Endothelial cell of umbilical vein (primary cell): Measurements from ENCODE around the gene SESN1. TPM values are rescaled to one million over a fixed set of nuclear protein-coding genes. Genes with fewer than 3 reads are reported as not detected.

Experiments
- BruUV-seq: library from RNA; stranded (reverse); fragments of 400-500 nt; replicated peaks from 2 replicates; lab custom pipeline; 2021; lab: Mats Ljungman, UMichigan
- CTCF ChIA-PET: fragments of 300-600, 350-600 bp; sonication (Branson Sonifier 250); formaldehyde crosslinking; loops from one replicate; lab custom pipeline; 2021; ENCODE audit warnings: antibody characterized with exemption, inconsistent platforms; lab: Charles Lee
- POLR2A ChIA-PET: fragments of 300-600, 350-600 bp; sonication (Branson Sonifier 250); formaldehyde crosslinking; loops from one replicate; lab custom pipeline; 2021; ENCODE audit warnings: antibody characterized with exemption, inconsistent platforms; lab: Charles Lee
- DNase-seq: peaks from one replicate; pipeline ENCODE4 v3.0.0-alpha.2; 2011; ENCODE audit warnings: low read depth, low spot score
- FAIRE-seq: peaks from 2 replicates; lab custom pipeline; 2011; peaks lifted over from hg19 to GRCh38; lab: Jason Lieb, UNC
- H2AFZ ChIP-seq: 2 replicates; pipeline ENCODE4 v1.6.0; 2012; ENCODE audit warnings: low read depth, low read length, control low read depth, inconsistent platforms
- H3K27ac ChIP-seq: 2 replicates; pipeline ENCODE4 v1.5.1; 2011; ENCODE audit warnings: low read depth, mild to moderate bottlenecking, control low read depth, low read length, moderate library complexity; ENCODE audit not compliant: insufficient read depth
- H3K27me3 ChIP-seq, 2 experiments: 2 replicates each; pipeline versions ENCODE4 v1.6.0 to v1.6.1; 2011; ENCODE audit warnings: low read length in 2 of 2, mixed read lengths in 1 of 2; ENCODE audit not compliant: control insufficient read depth in 2 of 2, insufficient read depth in 2 of 2
- H3K36me3 ChIP-seq, 2 experiments: 2 replicates in 1 of 2; 3 replicates in 1 of 2; pipeline ENCODE4 v1.5.1; 2011; ENCODE audit warnings: low read length in 2 of 2, mild to moderate bottlenecking in 1 of 2, moderate library complexity in 1 of 2; ENCODE audit not compliant: control insufficient read depth in 2 of 2, insufficient read depth in 2 of 2; ENCODE audit errors: extremely low read depth in 1 of 2
- H3K4me1 ChIP-seq: 3 replicates; pipeline ENCODE4 v1.5.1; 2011; ENCODE audit warnings: mild to moderate bottlenecking, low read length; ENCODE audit not compliant: control insufficient read depth, insufficient read depth; ENCODE audit errors: extremely low read depth
- H3K4me2 ChIP-seq: 2 replicates; pipeline ENCODE4 v1.6.1; 2011; ENCODE audit warnings: low read length, control low read depth, mixed read lengths; ENCODE audit not compliant: insufficient read depth
- H3K4me3 ChIP-seq, 3 experiments: fragments of 200-600 bp in 1 of 3; sonication (generic), shearing (Covaris generic) in 1 of 3; replicated peaks in 1 of 3; 2 replicates each; pipeline ENCODE4 v1.5.1; 2011 to 2016; ENCODE audit warnings: control low read depth in 3 of 3, low read length in 3 of 3, mild to moderate bottlenecking in 2 of 3, inconsistent platforms in 1 of 3, low read depth in 1 of 3, moderate library complexity in 1 of 3; ENCODE audit not compliant: insufficient read depth in 1 of 3
- H3K79me2 ChIP-seq: 2 replicates; pipeline ENCODE4 v1.6.0; 2012; ENCODE audit warnings: low read length, inconsistent platforms; ENCODE audit not compliant: control insufficient read depth, insufficient read depth
- H3K9ac ChIP-seq: replicated peaks from 2 replicates; pipeline ENCODE3; 2011; ENCODE audit warnings: low read length, control low read depth; ENCODE audit not compliant: insufficient read depth; ENCODE audit errors: extremely low read depth
- H3K9me1 ChIP-seq: replicated peaks from 3 replicates; pipeline ENCODE4 v1.6.0; 2011; ENCODE audit warnings: mild to moderate bottlenecking, low read length; ENCODE audit not compliant: control insufficient read depth, insufficient read depth; ENCODE audit errors: extremely low read depth
- H3K9me3 ChIP-seq: replicated peaks from 2 replicates; pipeline ENCODE4 v1.5.1; 2012; ENCODE audit warnings: low read length, inconsistent platforms; ENCODE audit not compliant: control insufficient read depth, insufficient read depth
- H4K20me1 ChIP-seq: replicated peaks from 2 replicates; pipeline ENCODE3; 2011; ENCODE audit warnings: mild to moderate bottlenecking, low read length; ENCODE audit not compliant: control insufficient read depth, insufficient read depth; ENCODE audit errors: extremely low read depth
- EZH2 ChIP-seq: IDR thresholded peaks from 2 replicates; pipeline ENCODE4 v1.6.1; 2012; ENCODE audit warnings: borderline replicate concordance, low read depth, mild to moderate bottlenecking, moderate library complexity, low read length, inconsistent platforms; ENCODE audit not compliant: severe bottlenecking
- FOS ChIP-seq: IDR thresholded peaks from 2 replicates; pipeline ENCODE4 v1.6.1; 2011; ENCODE audit warnings: mild to moderate bottlenecking, low read length, moderate library complexity, borderline replicate concordance; ENCODE audit not compliant: insufficient read depth
- GATA2 ChIP-seq: IDR thresholded peaks from 2 replicates; pipeline ENCODE4 v1.7.0; 2011; ENCODE audit warnings: low read depth, mild to moderate bottlenecking, moderate library complexity, mixed read lengths, low read length; ENCODE audit not compliant: insufficient read length, insufficient read depth
- JUN ChIP-seq: IDR thresholded peaks from 2 replicates; pipeline ENCODE4 v1.6.1; 2011; ENCODE audit warnings: borderline replicate concordance, low read depth; ENCODE audit not compliant: insufficient read length, insufficient read depth
- MYC ChIP-seq: IDR thresholded peaks from one replicate; pipeline ENCODE4 v1.6.1; 2011; ENCODE audit warnings: mild to moderate bottlenecking, low read depth, low read length
- POLR2A ChIP-seq: IDR thresholded peaks from 2 replicates; pipeline ENCODE4 v1.6.1; 2012; ENCODE audit warnings: low read depth, mild to moderate bottlenecking, control low read depth, low read length
- POLR2AphosphoS5 ChIP-seq: IDR thresholded peaks from 2 replicates; pipeline ENCODE4 v1.6.1; 2012; ENCODE audit warnings: low read depth, mild to moderate bottlenecking, control low read depth, low read length, moderate library complexity; ENCODE audit not compliant: insufficient read depth
- dilution Hi-C: fragments of 300-500 bp; cut with MboI; formaldehyde crosslinking; loops from one replicate; pipeline ENCODE4 v1.15.0; 2019; ENCODE audit warnings: low sequenced_read_pairs; ENCODE audit not compliant: extremely low pct_ligation_motif_present
- intact Hi-C: fragments of 100-400 bp; cut with micrococcal nuclease; formaldehyde crosslinking; loops from one replicate; pipeline ENCODE4 v1.10.0; 2022
- polyA plus RNA-seq, 4 experiments: library from polyadenylated mRNA; depleted of rRNA in 3 of 4; stranded (reverse) in 3 of 4; unstranded in 1 of 4; fragments of >200 nt; gene quantifications; 2 replicates each; pipeline versions ENCODE4 v1.2.1 to v1.2.3, GENCODE V29; 2011 to 2012; ENCODE audit warnings: missing spikeins in 1 of 4
- total RNA-seq: library from RNA; stranded (reverse); gene quantifications from 2 replicates; pipeline ENCODE4 v1.2.3, GENCODE V29; 2021
- TF ChIP-seq, protein P1 (sequence below): IDR thresholded peaks from 2 replicates; pipeline ENCODE4 v1.6.1; 2011; ENCODE audit not compliant: insufficient read depth, insufficient read length
- TF ChIP-seq, protein P2 (sequence below), 2 donors: IDR thresholded peaks; 1 replicate in 1 of 2; 2 replicates in 1 of 2; pipeline ENCODE4 v1.5.1; 2011; ENCODE audit warnings: low read length in 2 of 2, mild to moderate bottlenecking in 2 of 2, moderate library complexity in 2 of 2, control low read depth in 1 of 2, inconsistent platforms in 1 of 2, low read depth in 1 of 2; ENCODE audit not compliant: insufficient read depth in 1 of 2; ENCODE audit errors: extremely low read depth in 1 of 2

Gene SESN1
- total and polyA plus RNA-seq, 2 donors (not counting 3 experiments of a cell fraction or from before 2014, with no cell fraction given): 7.1 to 15.6 TPM

DNA sequence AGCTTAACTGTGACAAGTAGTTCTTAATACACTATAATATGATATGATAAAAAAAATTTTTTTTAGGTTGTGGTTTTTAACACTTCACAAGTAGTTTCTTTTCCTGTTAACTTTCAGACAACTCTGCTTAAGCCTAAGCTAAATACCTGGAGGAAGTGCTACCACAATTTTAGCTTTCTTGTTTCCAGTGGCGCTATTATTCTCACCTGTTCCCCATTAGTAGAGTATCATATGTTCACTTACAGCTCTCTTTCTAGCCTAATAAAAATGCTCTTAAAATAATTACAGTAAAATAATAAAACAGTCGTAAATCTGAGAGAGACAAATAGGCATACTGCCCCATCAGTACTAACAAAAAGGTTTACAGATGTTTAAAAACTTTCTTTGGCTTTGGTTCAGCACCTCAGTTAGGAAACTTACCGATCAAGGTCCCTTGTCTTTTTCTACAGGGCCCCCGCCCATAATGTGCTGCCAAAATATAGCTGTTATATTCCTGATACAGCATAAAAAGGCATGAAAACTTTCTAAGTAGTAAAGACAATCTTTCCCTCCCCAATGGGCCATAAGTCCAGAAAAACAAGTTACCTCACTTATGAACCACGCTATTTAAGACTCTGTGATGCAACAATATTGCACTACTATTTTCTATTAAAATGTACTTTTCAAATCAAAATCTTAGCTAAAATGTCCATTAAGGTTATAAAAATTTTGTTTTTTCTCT, 57.9 kb downstream of the SESN1 start:
- Histone ChIP-seq H3K9ac (no peak overlapping the region), H3K9me1 (no peaks in the 10 kb centered on the region), H3K27me3 (no peaks in the 10 kb centered on the region), H3K36me3 (no peaks in the 10 kb centered on the region), H3K4me1 (no peaks in the 10 kb centered on the region), H3K27ac (no peak overlapping the region), H3K4me2 (no peak overlapping the region), H2AFZ (no peak overlapping the region), H3K79me2 (no peaks in the 10 kb centered on the region), H4K20me1 (no peaks in the 10 kb centered on the region), H3K4me3 (no peak overlapping the region), H3K9me3 (no peaks in the 10 kb centered on the region)
- FAIRE-seq: no peak
- intact Hi-C loops: no loop called here
- no peak for DNase-seq
- dilution Hi-C loops: no loop called here
- CTCF ChIA-PET: interaction anchor here (1.2 kb wide), 1 partner anchor 22 kb away, joined by 5 read pairs; no protein-coding TSS in a partner anchor
- POLR2A ChIA-PET: no interaction called here
- BruUV-seq: no TSS peak
- no peak for TF ChIP-seq MYC
- TF ChIP-seq, protein P1, sequence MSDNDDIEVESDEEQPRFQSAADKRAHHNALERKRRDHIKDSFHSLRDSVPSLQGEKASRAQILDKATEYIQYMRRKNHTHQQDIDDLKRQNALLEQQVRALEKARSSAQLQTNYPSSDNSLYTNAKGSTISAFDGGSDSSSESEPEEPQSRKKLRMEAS: no peak
- TF ChIP-seq, protein P2, sequence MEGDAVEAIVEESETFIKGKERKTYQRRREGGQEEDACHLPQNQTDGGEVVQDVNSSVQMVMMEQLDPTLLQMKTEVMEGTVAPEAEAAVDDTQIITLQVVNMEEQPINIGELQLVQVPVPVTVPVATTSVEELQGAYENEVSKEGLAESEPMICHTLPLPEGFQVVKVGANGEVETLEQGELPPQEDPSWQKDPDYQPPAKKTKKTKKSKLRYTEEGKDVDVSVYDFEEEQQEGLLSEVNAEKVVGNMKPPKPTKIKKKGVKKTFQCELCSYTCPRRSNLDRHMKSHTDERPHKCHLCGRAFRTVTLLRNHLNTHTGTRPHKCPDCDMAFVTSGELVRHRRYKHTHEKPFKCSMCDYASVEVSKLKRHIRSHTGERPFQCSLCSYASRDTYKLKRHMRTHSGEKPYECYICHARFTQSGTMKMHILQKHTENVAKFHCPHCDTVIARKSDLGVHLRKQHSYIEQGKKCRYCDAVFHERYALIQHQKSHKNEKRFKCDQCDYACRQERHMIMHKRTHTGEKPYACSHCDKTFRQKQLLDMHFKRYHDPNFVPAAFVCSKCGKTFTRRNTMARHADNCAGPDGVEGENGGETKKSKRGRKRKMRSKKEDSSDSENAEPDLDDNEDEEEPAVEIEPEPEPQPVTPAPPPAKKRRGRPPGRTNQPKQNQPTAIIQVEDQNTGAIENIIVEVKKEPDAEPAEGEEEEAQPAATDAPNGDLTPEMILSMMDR (IDR thresholded peaks at IDR 0.05; ENCODE audit: extremely low read depth in 1 of 2, insufficient read depth in 1 of 2, low read depth in 1 of 2, low read length in 2 of 2): no peak
- TF ChIP-seq POLR2AphosphoS5: no peak
- TF ChIP-seq EZH2: no peak
- TF ChIP-seq POLR2A: no peak
- TF ChIP-seq JUN: no peak
- TF ChIP-seq GATA2: no peak
- no peak for TF ChIP-seq FOS
